CD4-positive, alpha-beta T cell treated with Interleukin-2 at 100 ng/mL for 4 hours (primary cell): ENCODE data around the gene TOMM20.

Experiments
- DNase-seq: peaks from one replicate; pipeline ENCODE4 v3.0.0-alpha.2; 2020; ENCODE audit warnings: low spot score

The TOMM20 gene

GRCh38 chr1:235063068-235063765 is 65.4 kb downstream of the TOMM20 start:
- no peak for DNase-seq

- DNase-seq, result no peak
Observed at GRCh38 chr1:235060607-235061470, 67.8 kb downstream of the TOMM20 start.
